HepG2 (cell line): ENCODE measurements around the gene ICAM5. TPM values are rescaled to one million over a fixed set of nuclear protein-coding genes. Genes with fewer than 3 reads are reported as not detected.

Source experiments
- BCL6 ChIP-seq: IDR thresholded peaks from 2 replicates; pipeline ENCODE4 v1.6.1; 2016; ENCODE audit warnings: missing genetic modification reagents, missing compliant biosample characterization
- CERS6 ChIP-seq: sonication (generic); formaldehyde crosslinking; IDR thresholded peaks from 2 replicates; pipeline ENCODE4 v1.5.0; 2020; ENCODE audit warnings: missing genetic modification reagents
- GLI4 ChIP-seq: sonication (generic); formaldehyde crosslinking; IDR thresholded peaks from 2 replicates; pipeline ENCODE4 v1.5.1; 2020; ENCODE audit warnings: missing genetic modification reagents, mild to moderate bottlenecking, moderate library complexity, borderline replicate concordance
- JDP2 ChIP-seq: sonication (generic); formaldehyde crosslinking; IDR thresholded peaks from 2 replicates; pipeline ENCODE4 v1.8.1; 2022; ENCODE audit warnings: missing genetic modification reagents, borderline replicate concordance
- MXD1 ChIP-seq: sonication (generic); formaldehyde crosslinking; IDR thresholded peaks from 2 replicates; pipeline ENCODE4 v1.4.0; 2020; ENCODE audit warnings: mild to moderate bottlenecking, missing genetic modification reagents
- RAD21 ChIP-seq: fragments of 450-650 bp; formaldehyde crosslinking; IDR thresholded peaks from 2 replicates; pipeline ENCODE4 v1.5.0; 2020; ENCODE audit warnings: mild to moderate bottlenecking
- RNF2 ChIP-seq: fragments of 450-650 bp; conservative IDR thresholded peaks from 2 replicates; pipeline ENCODE4 v1.6.1; 2016; ENCODE audit warnings: low read depth
- ZBTB26 ChIP-seq: IDR thresholded peaks from 2 replicates; pipeline ENCODE4 v1.6.1; 2016; ENCODE audit warnings: missing compliant biosample characterization, missing genetic modification reagents, borderline replicate concordance
- ZBTB43 ChIP-seq: sonication (generic); formaldehyde crosslinking; conservative IDR thresholded peaks from 2 replicates; pipeline ENCODE4 v1.4.0; 2020; ENCODE audit warnings: missing genetic modification reagents
- ZBTB46 ChIP-seq: sonication (generic); formaldehyde crosslinking; IDR thresholded peaks from 2 replicates; pipeline ENCODE4 v1.4.0; 2020; ENCODE audit warnings: mild to moderate bottlenecking, missing genetic modification reagents, borderline replicate concordance
- ZBTB8A ChIP-seq: sonication (generic); formaldehyde crosslinking; IDR thresholded peaks from 2 replicates; pipeline ENCODE4 v1.4.0; 2020; ENCODE audit warnings: mild to moderate bottlenecking, low read depth, missing genetic modification reagents, borderline replicate concordance
- ZFP37 ChIP-seq: sonication (generic); formaldehyde crosslinking; IDR thresholded peaks from 2 replicates; pipeline ENCODE4 v1.4.0; 2020; ENCODE audit warnings: missing genetic modification reagents, borderline replicate concordance
- ZKSCAN1 ChIP-seq: fragments of 150-350 bp; IDR thresholded peaks from 2 replicates; pipeline ENCODE4 v1.6.1; 2014; ENCODE audit warnings: low read length
- ZNF17 ChIP-seq: sonication (generic); formaldehyde crosslinking; IDR thresholded peaks from 2 replicates; pipeline ENCODE4 v1.5.0; 2020; ENCODE audit warnings: mild to moderate bottlenecking, missing genetic modification reagents
- ZNF317 ChIP-seq: sonication (generic); formaldehyde crosslinking; IDR thresholded peaks from 2 replicates; pipeline ENCODE4 v1.5.0; 2020; ENCODE audit warnings: mild to moderate bottlenecking, missing genetic modification reagents
- ZNF567 ChIP-seq: sonication (generic); formaldehyde crosslinking; IDR thresholded peaks from 2 replicates; pipeline ENCODE4 v1.8.1; 2023; ENCODE audit warnings: mild to moderate bottlenecking, missing genetic modification reagents, borderline replicate concordance
- ZNF574 ChIP-seq: sonication (generic); formaldehyde crosslinking; IDR thresholded peaks from 2 replicates; pipeline ENCODE4 v1.4.0; 2020; ENCODE audit warnings: missing genetic modification reagents
- ZNF605 ChIP-seq: sonication (generic); formaldehyde crosslinking; IDR thresholded peaks from 2 replicates; pipeline ENCODE4 v1.8.0; 2022; ENCODE audit warnings: mild to moderate bottlenecking, missing genetic modification reagents
- ZNF883 ChIP-seq: sonication (generic); formaldehyde crosslinking; IDR thresholded peaks from 2 replicates; pipeline ENCODE4 v1.5.1; 2020; ENCODE audit warnings: mild to moderate bottlenecking, missing genetic modification reagents; ENCODE audit errors: not compliant biosample characterization
- polyA plus RNA-seq, 8 experiments: library from polyadenylated mRNA; depleted of rRNA in 3 of 8; stranded (reverse) in 7 of 8; unstranded in 1 of 8; fragments of >200 nt; fragmentation: Illumina TruSeq in 4 of 8; extraction: Trizol in 4 of 8; gene quantifications; 2 replicates each; pipeline versions ENCODE4 v1.2.1 to v1.2.3, GENCODE V29; 2011 to 2016; ENCODE audit warnings: low read depth in 4 of 8, missing spikeins in 1 of 8, mixed read lengths in 1 of 8; ENCODE audit not compliant: insufficient read depth in 1 of 8
- total RNA-seq, 5 experiments: library from RNA; depleted of rRNA; stranded (reverse); fragments of >200 nt; fragmentation: Illumina TruSeq; extraction: Trizol; gene quantifications; 2 replicates each; pipeline ENCODE4 v1.2.3, GENCODE V29; 2016; ENCODE audit warnings: low read depth in 1 of 5

ICAM5 gene
- total and polyA plus RNA-seq, 2 of the 13 experiments (the other 11 are each of a cell fraction or from before 2014, with no cell fraction given) = 0.46 to 1.6 TPM

GRCh38 chr19:10334588-10335351 lies 45.0 kb downstream of the ICAM5 start (continued):
- TF ChIP-seq ZNF605 (CRISPR knock-in tag) = no peak
- no peak for TF ChIP-seq ZKSCAN1
- TF ChIP-seq ZBTB8A = no peak
- TF ChIP-seq ZFP37 (CRISPR knock-in tag) = no peak
- TF ChIP-seq RAD21 (CRISPR knock-in tag) = no peak
- TF ChIP-seq MXD1 (CRISPR knock-in tag) = peak; percentile 77
- no peak for TF ChIP-seq ZBTB26 (CRISPR knock-in tag)
- no peak for TF ChIP-seq JDP2 (CRISPR knock-in tag)
- TF ChIP-seq RNF2 = no peak
- TF ChIP-seq GLI4 (CRISPR knock-in tag) = no peak
- TF ChIP-seq ZNF317 = peak; percentile 40; the same call in 1 of the 2 replicates
- no peak for TF ChIP-seq ZNF883 (CRISPR knock-in tag)
- no peak for TF ChIP-seq BCL6 (CRISPR knock-in tag)
- no peak for TF ChIP-seq ZBTB46 (CRISPR knock-in tag)
- no peak for TF ChIP-seq ZNF567 (CRISPR knock-in tag)
- TF ChIP-seq ZBTB43 (CRISPR knock-in tag) = no peak
- no peak for TF ChIP-seq ZNF17
- no peak for TF ChIP-seq CERS6
- TF ChIP-seq ZNF574 = peak; percentile 77
